Common myeloid progenitor, CD34-positive (primary cell): ENCODE results near the gene LGR6.

ENCODE experiments used
- CTCF ChIA-PET: fragments of 350-600 bp; sonication (Branson Sonifier 250); formaldehyde crosslinking; loops from one replicate; lab custom pipeline; 2021; ENCODE audit warnings: antibody characterized with exemption; lab: Charles Lee
- POLR2A ChIA-PET: fragments of 350-600 bp; sonication (Branson Sonifier 250); formaldehyde crosslinking; loops from one replicate; lab custom pipeline; 2021; ENCODE audit warnings: antibody characterized with exemption; lab: Charles Lee
- DNase-seq, 3 donors: peaks; one replicate each; pipeline versions ENCODE4 v3.0.0 to v3.0.0-alpha.2; 2013
- H3K27ac ChIP-seq, 2 experiments: 1 replicate in 1 of 2; 2 replicates in 1 of 2; pipeline ENCODE4 v1.7.0; 2013; ENCODE audit warnings: inconsistent platforms in 2 of 2, low read length in 2 of 2, mild to moderate bottlenecking in 2 of 2, low read depth in 1 of 2, moderate library complexity in 1 of 2; ENCODE audit not compliant: severe bottlenecking in 2 of 2, insufficient read depth in 1 of 2, poor library complexity in 1 of 2
- H3K27me3 ChIP-seq, 5 experiments: replicated peaks in 2 of 5; 1 replicate in 3 of 5; 2 replicates in 2 of 5; pipeline versions ENCODE4 v1.6.1 to v1.7.0; 2013; ENCODE audit warnings: low read length in 4 of 5, mild to moderate bottlenecking in 2 of 5, moderate library complexity in 2 of 5, inconsistent platforms in 1 of 5; ENCODE audit not compliant: insufficient read depth in 5 of 5, control insufficient read depth in 4 of 5
- H3K36me3 ChIP-seq, 4 experiments: 1 replicate in 2 of 4; 2 replicates in 2 of 4; pipeline versions ENCODE4 v1.6.1 to v1.7.0; 2013; ENCODE audit warnings: low read length in 3 of 4, control low read depth in 1 of 4, mild to moderate bottlenecking in 1 of 4; ENCODE audit not compliant: control insufficient read depth in 4 of 4, insufficient read depth in 4 of 4
- H3K4me1 ChIP-seq, 4 experiments: 1 replicate in 3 of 4; 2 replicates in 1 of 4; pipeline versions ENCODE4 v1.6.1 to v1.7.1; 2013; ENCODE audit warnings: low read length in 3 of 4, mild to moderate bottlenecking in 3 of 4, control low read depth in 1 of 4, inconsistent platforms in 1 of 4, moderate library complexity in 1 of 4; ENCODE audit not compliant: control insufficient read depth in 4 of 4, insufficient read depth in 4 of 4; ENCODE audit errors: control extremely low read depth in 1 of 4
- H3K4me3 ChIP-seq, 7 experiments: 1 replicate in 4 of 7; 2 replicates in 3 of 7; pipeline versions ENCODE4 v1.5.1 to v1.7.0; 2013; ENCODE audit warnings: mild to moderate bottlenecking in 7 of 7, low read length in 6 of 7, moderate library complexity in 6 of 7, inconsistent platforms in 2 of 7, low read depth in 2 of 7, control low read depth in 1 of 7; ENCODE audit not compliant: insufficient read depth in 4 of 7, control insufficient read depth in 1 of 7; ENCODE audit errors: extremely low read depth in 1 of 7
- H3K9me3 ChIP-seq, 5 experiments: 1 replicate in 4 of 5; 2 replicates in 1 of 5; pipeline versions ENCODE4 v1.6.1 to v1.7.1; 2013; ENCODE audit warnings: low read length in 4 of 5, mild to moderate bottlenecking in 2 of 5, inconsistent platforms in 1 of 5, low read depth in 1 of 5, moderate library complexity in 1 of 5; ENCODE audit not compliant: control insufficient read depth in 4 of 5, insufficient read depth in 2 of 5; ENCODE audit errors: control extremely low read depth in 1 of 5
- WGBS: methylation state at CpG from one replicate; pipeline ENCODE4 v1.1.5; 2013; ENCODE audit not compliant: insufficient coverage; 5-methylcytosine and 5-hydroxymethylcytosine counted together

The LGR6 gene

DNA sequence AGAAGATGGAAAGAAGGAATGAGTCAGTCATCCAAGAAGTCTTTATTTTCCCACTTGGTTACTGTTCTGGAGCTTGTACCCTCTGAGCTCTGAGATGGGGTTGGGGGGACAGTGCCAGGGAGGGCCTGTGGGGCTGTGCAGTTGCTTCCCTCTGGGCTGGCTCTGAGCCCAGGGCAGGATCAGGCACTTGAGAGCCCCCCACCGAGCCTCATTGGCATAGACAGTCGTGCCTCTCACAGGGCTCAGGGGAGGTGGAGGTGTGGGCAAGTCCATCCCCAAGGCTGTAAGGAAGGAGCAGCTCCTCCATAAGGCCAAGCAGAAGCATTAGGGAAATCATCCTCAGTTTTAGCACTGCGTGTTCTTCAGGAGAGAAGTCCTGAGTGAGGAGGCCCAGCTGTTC, 46.6 kb upstream of the LGR6 start:
- no peaks in the 10 kb centered on the region for H3K27me3 ChIP-seq
- WGBS: 69% methylated on average over 2 of the region's 3 CpGs
- peaks cover 1 to 54% (median 23%) of the 10 kb centered on the region in 4 experiments for H3K4me1 ChIP-seq
- no peaks in the 10 kb centered on the region for H3K9me3 ChIP-seq
- peaks cover 9 to 53% (median 42%) of the 10 kb centered on the region in 4 experiments for H3K36me3 ChIP-seq
- ChIA-PET POLR2A (interaction anchor here (0.9 to 1.1 kb wide), 2 partner anchors 9 to 15 kb away, joined by 3 to 4 read pairs; no protein-coding TSS in a partner anchor), CTCF (interaction anchor here (1.1 to 2.9 kb wide), 4 partner anchors 8 to 39 kb away, joined by 4 to 20 read pairs (median 8); partner anchors contain the start of gene PTPN7)
- no peak overlapping the region for H3K27ac ChIP-seq
- no peak for DNase-seq
- H3K4me3 ChIP-seq: no peak overlapping the region

DNA sequence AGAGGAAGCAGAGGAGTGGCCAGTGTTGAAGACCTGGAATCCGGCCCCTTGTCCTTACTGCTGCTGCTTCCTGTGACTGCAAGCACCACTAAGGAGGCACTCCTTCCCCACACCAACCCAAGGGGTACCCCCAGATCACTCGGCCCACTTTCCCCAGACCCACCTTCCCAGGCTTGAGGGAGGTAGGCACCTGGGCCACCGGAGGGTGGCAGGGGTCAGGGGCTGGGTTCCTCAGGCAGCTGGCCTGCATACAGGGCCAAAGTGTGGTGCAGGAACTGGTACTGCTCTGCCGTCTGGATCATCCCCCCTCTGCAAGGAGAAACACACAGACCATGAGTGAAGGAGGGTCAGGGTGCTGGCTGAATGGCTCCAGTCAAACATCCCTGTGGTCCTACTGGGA, 45.2 kb upstream of the LGR6 start:
- DNase-seq: no peak
- CTCF ChIA-PET: interaction anchor here (1.2 to 2.1 kb wide), 2 partner anchors 12 to 13 kb away, joined by 5 to 6 read pairs; partner anchors contain the start of gene PTPN7
- peaks cover 1 to 40% (median 11%) of the 10 kb centered on the region in 4 experiments for H3K4me1 ChIP-seq
- H3K4me3 ChIP-seq: no peak overlapping the region
- H3K9me3 ChIP-seq: no peaks in the 10 kb centered on the region
- no peak overlapping the region for H3K27ac ChIP-seq
- POLR2A ChIA-PET: no interaction called here
- H3K36me3 ChIP-seq: peaks cover 15 to 66% (median 55%) of the 10 kb centered on the region in 4 experiments
- WGBS: 80% methylated on average over 2 of the region's 4 CpGs
- H3K27me3 ChIP-seq: no peaks in the 10 kb centered on the region

GRCh38 chr1:202149566-202149965, 44.0 kb upstream of the LGR6 start:
- Histone ChIP-seq H3K27me3 (no peaks in the 10 kb centered on the region), H3K4me1 (peaks cover 1 to 35% (median 9%) of the 10 kb centered on the region in 4 experiments), H3K27ac (no peak overlapping the region), H3K4me3 (no peak overlapping the region), H3K36me3 (peaks cover 20 to 78% (median 63%) of the 10 kb centered on the region in 4 experiments), H3K9me3 (no peaks in the 10 kb centered on the region)
- WGBS: 87% methylated on average over 3 of the region's 4 CpGs
- DNase-seq: no peak
- ChIA-PET POLR2A (no interaction called here), CTCF (interaction anchor here (0.5 to 2.1 kb wide), 2 partner anchors 11 to 1415 kb away, joined by 3 to 6 read pairs; partner anchors contain the start of gene PTPN7)

- WGBS: 92% methylated on average over 6 of the region's 9 CpGs
- H3K36me3 ChIP-seq: peaks cover 20 to 84% (median 70%) of the 10 kb centered on the region in 4 experiments
- no peaks in the 10 kb centered on the region for H3K9me3 ChIP-seq
- peaks cover 1 to 30% (median 9%) of the 10 kb centered on the region in 4 experiments for H3K4me1 ChIP-seq
- POLR2A ChIA-PET: no interaction called here
- H3K27me3 ChIP-seq: no peaks in the 10 kb centered on the region
- H3K4me3 ChIP-seq: no peak overlapping the region
- H3K27ac ChIP-seq: no peak overlapping the region
- no peak for DNase-seq
- CTCF ChIA-PET: interaction anchor here (0.5 to 1.2 kb wide), 2 partner anchors 12 to 1415 kb away, joined by 3 read pairs; no protein-coding TSS in a partner anchor
These were observed 43.4 kb upstream of the LGR6 start for GRCh38 chr1:202150187-202150586.

GRCh38 chr1:202150602-202151001, 43.0 kb upstream of the LGR6 start:
- Histone ChIP-seq H3K27me3 (no peaks in the 10 kb centered on the region), H3K4me1 (peaks cover 0 to 26% (median 9%) of the 10 kb centered on the region in 4 experiments), H3K36me3 (peaks cover 24 to 88% (median 72%) of the 10 kb centered on the region in 4 experiments), H3K27ac (peak overlapping the region in 1 of 2 experiments; percentile 0), H3K9me3 (no peaks in the 10 kb centered on the region), H3K4me3 (no peak overlapping the region)
- POLR2A ChIA-PET: no interaction called here
- CTCF ChIA-PET: interaction anchor here (1.2 to 2.0 kb wide), 2 partner anchors 10 to 12 kb away, joined by 3 to 5 read pairs; partner anchors contain the start of gene PTPN7
- 71% methylated on average over 8 of the region's 8 CpGs for WGBS
- DNase-seq: no peak

DNA sequence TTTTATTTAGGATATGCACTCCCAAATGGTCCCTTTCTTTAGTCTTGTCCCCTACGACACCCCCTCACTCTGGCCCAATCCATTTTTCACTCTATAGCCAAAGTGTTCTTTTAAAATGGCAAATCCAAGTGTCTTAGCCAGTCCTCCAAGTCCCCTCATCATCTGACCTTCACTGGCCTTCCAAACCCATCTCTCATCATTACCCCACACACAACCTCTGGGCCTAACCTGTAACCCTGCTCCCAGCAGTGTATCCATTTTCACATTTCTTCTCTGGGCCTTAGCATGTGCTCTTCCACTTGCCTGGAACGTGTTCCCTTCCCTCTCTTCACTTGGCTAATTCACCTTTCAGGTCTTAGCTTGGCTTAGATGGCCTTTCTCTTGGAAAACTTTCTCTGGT, 42.6 kb upstream of the LGR6 start:
- Histone ChIP-seq H3K27ac (peak overlapping the region in 1 of 2 experiments; percentile 0), H3K27me3 (no peaks in the 10 kb centered on the region)
- 92% methylated on average over 2 of the region's 2 CpGs for WGBS

GRCh38 chr1:202152399-202152798, 41.2 kb upstream of the LGR6 start:
- DNase-seq: no peak
- Histone ChIP-seq H3K4me1 (peaks cover 0 to 30% (median 21%) of the 10 kb centered on the region in 4 experiments), H3K36me3 (peaks cover 33 to 95% (median 80%) of the 10 kb centered on the region in 4 experiments), H3K9me3 (no peaks in the 10 kb centered on the region), H3K27ac (peak overlapping the region in 1 of 2 experiments; percentile 51), H3K27me3 (no peaks in the 10 kb centered on the region), H3K4me3 (no peak overlapping the region)
- 95% methylated on average over 10 of the region's 10 CpGs for WGBS
- CTCF ChIA-PET: interaction anchor here (1.2 to 3.4 kb wide), 4 partner anchors 8 to 17 kb away, joined by 3 to 11 read pairs (median 4); partner anchors contain the start of gene PTPN7
- POLR2A ChIA-PET: no interaction called here

More for the DNA sequence above, 42.6 kb upstream of the LGR6 start:
- CTCF ChIA-PET: interaction anchor here (1.2 to 2.0 kb wide), 2 partner anchors 9 to 11 kb away, joined by 3 to 5 read pairs; partner anchors contain the start of gene PTPN7
- H3K36me3 ChIP-seq: peaks cover 25 to 92% (median 75%) of the 10 kb centered on the region in 4 experiments
- H3K4me1 ChIP-seq: peaks cover 0 to 21% (median 11%) of the 10 kb centered on the region in 4 experiments
- H3K9me3 ChIP-seq: no peaks in the 10 kb centered on the region
- DNase-seq: no peak
- H3K4me3 ChIP-seq: no peak overlapping the region
- POLR2A ChIA-PET: no interaction called here
